ACHN (cell line): ENCODE measurements around the gene FOXO6.

Source experiments
- DNase-seq: peaks from one replicate; pipeline ENCODE4 v3.0.0-alpha.2; 2015
- in situ Hi-C: cut with HindIII; loops from 2 replicates; pipeline ENCODE4 v1.10.0; 2017; ENCODE audit warnings: low sequenced_read_pairs, low pct_ligation_motif_present, low pct_unique_long_range_greater_than_20kb

Gene FOXO6

DNA sequence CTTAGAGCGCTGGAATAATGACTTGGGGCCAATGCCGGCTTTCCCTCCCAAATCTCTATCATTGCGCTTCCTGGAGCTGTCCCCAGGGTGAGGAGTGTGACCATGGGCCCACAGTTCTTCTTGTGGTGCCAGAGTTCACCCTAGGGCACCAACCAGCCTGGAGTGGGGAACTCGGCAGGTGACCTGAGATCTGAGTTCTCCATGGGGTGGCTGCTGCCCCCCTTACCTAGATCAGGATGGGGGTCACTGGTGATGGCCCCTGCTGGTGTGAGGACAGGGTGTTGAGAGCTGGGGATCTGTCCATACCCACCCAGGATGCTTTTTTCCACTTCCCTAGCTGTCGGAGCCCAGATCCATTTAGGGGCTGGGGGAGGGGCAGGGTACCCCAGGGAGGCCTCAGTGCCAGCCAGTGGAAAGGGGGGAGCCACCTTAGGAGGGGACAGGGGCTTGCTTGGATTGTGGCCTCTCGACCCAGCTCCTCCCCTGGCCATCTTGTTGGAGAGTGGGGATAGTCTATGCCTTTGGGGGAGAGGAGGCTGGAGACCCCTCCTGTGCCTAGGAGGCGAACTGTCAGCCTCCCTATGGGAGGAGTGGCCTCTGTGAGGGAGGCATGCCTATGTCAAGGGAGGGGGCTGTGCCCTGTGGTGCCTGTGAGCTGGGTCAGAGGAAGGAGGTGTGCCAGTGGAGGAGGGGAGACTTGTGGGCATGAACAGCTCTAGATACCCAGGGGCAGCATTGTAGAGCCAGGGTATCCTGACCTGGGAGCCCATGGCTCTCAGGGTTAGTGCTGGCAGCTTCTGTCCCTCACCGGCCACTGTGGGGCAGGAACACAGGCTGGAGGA, 1.7 kb downstream of the FOXO6 start:
- in situ Hi-C loops = no loop called here
- no peak for DNase-seq

DNA sequence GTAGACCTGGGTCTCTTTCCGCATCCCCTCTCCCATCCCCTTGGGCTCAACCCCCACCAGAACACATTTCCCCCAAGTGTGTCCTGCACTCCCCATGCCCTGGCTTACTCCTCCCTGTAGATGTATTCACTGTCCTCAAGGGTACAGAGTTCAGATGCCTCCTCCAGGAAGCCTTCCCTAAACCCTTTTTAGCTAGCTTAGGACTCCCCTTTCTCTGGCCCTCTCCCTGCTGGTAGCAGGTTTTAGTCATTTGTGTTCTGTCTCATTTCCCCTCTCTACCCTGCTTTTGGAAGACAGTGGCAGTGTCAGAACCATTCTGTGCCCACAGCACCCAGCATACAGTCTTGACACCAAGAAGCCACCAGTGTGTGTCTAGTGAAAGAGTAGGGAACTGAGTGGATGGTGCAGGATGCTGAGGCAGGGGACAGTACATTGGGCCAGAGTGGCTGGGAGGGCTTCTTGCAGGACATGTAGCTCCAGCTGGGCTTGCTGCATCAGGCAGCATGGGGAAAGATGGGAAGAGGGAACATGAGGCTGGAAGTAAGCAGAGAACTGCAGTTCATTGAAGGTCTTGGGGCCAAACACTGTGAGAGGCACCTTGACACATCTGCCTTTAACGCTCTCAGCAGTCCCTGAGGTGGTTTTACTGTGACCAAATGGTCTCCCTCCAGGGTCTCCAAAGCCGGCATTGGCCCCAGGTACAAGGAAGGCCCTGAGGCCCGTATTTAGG, 2.5 kb downstream of the FOXO6 start:
- in situ Hi-C loops = no loop called here

DNA sequence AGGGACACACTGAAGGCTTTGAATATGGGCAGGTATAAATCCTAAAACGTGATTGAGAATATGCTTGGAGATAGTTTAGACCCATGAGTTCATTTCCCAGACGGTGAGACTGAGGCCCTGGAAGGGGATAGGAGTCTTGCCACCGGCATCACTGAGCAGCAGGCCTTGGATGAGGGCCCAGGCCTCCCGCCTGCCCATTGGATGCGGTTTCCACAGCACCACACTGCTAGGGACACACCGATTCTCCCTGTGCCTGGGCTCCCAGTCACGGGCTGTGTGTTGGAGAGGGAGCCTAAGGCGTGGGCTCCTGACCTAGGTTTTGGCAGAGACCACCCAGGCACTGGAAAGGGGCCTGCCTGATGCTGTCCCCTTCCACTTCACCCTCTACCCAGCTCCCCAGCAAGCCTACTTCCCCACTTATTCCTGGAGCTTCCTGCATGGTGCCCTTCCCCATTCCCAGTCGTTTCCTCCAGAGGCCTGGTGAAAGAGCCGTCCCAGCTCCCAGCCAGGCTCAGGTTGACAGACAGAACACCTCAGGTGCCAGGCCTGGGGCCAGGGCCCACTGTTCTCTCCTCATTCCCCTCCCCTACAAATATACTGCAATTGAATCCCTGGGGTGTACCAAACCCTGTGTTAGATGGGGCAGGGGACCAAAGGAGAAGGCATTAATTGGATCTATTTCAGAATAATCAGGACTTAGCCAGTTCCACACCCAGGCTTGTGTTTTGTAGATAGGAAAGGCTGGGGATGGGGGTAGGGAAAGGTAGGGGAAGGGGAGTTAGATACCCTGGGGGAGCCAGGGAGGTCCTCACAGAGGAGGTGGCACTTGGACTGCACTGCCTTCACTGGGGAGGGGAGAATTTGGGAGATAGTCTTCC, 3.4 kb downstream of the FOXO6 start:
- DNase-seq = no peak
- in situ Hi-C loops = no loop called here

More for the DNA sequence above, 2.5 kb downstream of the FOXO6 start:
- no peak for DNase-seq

DNA sequence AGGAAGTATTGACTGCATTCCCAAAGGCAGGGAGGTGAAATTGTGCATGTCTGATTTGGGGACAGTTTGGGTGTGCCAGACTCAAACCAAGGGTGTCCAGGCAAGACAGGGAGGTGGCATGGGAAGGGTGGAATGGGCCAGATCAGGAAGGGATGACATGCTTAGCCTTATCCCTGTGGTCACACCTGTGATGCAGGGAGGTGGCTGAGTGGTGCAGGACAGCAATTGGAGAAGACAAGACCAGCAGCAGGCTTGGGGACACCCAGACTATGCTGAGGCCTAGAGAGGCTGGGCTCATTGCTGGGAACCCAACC, 4.0 kb downstream of the FOXO6 start:
- no peak for DNase-seq
- in situ Hi-C loops = no loop called here

DNA sequence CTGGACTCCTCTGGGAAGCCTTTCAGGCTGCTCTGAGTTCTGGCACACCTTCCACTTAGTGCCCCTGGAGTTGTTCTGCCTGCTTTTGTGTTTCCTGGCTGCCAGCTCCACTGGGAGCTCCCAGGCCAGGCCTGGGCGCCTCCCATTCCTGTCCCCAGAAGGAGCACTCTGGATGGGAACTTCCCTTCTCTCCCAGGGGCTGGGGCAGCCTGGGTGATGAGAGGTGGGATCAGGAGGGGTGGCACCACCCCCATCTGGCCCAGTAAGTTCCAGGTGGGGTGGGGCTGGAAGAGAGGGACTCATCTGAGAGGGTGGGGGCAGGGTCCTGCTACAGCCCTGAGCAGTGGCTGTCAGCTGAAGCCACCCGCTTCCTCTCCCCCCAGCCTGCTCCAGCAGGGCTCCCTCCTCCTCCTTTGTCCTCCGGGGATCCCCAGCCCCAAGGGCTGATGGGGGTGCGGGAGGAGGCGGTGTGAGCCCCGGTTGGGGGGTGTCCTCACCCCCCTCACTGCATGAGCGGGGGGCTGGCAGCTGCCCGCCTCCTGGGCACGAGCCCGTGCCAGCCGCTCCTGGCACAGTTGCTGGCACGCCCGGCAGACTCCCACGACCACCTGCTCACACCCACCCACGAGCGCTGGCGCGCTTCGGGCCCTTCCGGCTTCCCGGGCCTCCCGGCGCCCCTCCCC, 4.7 kb downstream of the FOXO6 start:
- in situ Hi-C loops = no loop called here
- DNase-seq = no peak

DNA sequence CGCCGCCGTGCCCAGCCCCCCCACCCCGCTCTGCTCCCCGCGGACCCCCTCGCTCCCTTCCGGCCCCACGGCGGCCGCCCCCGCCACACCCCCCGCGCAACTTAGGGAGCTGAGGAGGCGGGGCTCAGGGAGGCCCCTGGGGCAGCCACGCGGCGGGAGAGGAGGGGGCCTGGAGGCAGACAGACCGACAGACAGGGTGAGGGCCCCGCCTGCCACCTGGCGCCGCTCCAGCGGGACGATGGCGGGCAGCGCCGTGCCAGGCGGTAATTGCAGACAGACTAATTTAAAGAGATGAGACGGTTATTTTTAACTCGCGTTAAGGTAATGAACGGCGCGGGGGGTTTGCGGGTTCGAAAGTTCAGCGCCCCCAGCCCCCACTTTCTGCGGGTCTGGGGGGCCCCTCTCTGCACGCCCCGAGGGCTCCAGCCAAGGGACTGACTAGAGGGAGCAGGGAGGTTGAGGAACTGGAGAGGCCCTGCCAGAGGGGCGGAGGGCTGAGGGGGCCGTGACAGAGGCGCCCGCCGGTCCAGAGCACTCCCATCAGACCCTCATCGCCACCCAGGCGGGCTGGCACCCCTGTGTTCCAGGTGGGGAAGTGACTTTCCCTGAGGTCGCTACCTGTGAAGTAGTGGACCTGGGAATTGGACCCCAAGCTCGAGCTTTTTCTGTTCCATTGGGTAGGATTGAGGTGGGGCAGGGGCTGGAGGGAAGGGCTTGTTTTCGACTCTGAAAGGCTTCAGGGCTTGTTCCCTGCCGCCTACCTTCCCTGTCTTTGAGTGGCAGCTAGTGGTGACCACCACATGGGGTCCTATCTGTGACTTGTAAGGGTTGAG, 5.4 kb downstream of the FOXO6 start:
- no peak for DNase-seq
- in situ Hi-C loops = no loop called here

DNA sequence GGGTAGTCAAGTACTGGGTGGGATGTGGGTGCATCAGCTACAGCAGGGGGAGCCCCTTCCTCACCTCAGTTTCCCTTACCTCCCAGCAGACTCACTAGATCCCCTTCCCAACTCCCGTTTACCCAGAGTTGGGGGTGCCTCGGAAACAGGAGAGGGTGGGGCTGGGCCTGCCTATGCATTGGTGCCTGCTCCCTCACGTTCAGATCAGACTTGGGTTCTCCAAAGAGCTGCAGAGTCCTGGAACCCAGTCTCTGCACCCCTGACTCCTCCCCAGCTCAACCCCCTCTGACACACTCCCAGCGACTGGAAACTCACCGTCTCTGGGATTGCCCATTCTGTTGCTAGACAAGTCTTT, 6.0 kb downstream of the FOXO6 start:
- in situ Hi-C loops = no loop called here
- DNase-seq = no peak

DNA sequence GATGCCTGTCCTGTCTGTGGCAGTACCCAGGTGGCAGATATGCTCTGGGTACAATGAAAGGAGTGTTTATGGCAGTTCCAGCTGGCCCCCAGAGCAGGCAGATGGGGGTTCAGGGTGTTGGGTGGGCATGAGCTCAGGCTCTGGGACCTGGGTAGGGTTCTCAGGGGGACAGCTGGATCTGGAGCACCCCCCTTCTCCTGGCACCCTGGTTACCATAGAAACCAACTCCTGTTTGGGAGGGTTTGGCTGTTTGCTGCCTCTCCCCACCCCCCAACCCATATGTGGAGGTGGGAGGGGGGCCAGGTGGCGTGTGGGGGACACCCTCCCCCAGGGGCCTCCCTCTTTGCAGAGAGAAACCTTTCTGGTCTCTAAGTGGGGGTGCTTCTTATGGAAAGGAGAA, 7.1 kb downstream of the FOXO6 start:
- DNase-seq = no peak
- in situ Hi-C loops = no loop called here

DNA sequence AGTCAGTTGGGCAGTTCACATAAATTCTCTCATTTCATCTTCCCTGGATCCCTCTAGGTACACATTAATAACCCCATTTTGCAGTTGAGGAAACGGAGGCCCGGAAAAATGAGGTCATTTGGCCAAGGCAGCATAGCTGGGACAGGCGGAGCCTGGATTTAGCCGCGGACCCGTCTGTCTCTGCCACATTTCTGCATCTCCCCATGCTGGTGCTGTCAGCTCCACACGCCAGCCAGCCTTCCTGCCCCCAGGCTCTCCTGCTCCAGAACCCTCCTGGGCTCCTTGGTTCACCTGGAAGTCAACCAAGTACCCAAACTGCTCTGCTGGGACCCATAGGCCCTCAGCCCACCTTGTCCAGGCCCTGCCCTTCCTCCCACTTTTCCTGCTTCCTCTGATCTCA, 7.6 kb downstream of the FOXO6 start:
- in situ Hi-C loops = no loop called here
- no peak for DNase-seq

DNA sequence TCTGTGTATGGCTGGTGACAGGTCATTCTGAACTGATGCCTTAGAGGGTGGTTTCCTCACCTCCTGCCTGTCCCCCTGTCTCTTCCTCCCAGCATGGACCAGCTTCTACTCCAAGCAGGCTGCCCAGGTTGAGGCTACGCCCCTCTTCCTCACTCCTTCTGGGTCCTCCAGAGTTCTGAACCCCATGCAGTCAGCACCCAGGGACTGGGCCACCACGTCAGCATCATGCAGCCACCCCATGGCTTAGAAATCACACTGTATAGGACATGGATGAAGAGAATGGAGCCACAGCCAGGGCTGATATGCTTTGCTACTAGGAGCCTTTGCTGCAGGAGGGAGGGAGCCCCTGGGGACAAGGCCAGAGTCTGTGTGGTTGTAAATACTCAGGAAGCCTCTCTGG, 8.3 kb downstream of the FOXO6 start:
- in situ Hi-C loops = no loop called here
- no peak for DNase-seq

DNA sequence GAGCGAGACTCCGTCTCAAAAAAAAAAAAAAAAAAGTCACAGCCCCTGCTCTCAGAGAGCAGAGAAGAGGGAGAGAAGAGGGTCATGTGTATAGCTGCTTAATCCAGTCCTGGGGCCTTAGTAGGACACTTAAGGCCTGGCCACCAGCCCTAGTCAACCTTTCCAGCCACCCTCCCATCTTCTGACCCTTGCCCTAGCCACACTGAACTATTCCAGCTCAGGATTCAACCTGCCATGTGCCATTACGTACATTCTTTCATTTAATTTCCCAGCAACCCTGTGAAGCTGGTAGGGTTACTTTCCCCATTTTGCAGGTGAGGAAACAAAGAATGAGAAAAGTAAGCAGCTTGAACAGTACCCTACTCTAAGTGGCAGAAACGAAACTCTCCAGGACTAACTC, 9.0 kb downstream of the FOXO6 start:
- DNase-seq = no peak
- in situ Hi-C loops = no loop called here

DNA sequence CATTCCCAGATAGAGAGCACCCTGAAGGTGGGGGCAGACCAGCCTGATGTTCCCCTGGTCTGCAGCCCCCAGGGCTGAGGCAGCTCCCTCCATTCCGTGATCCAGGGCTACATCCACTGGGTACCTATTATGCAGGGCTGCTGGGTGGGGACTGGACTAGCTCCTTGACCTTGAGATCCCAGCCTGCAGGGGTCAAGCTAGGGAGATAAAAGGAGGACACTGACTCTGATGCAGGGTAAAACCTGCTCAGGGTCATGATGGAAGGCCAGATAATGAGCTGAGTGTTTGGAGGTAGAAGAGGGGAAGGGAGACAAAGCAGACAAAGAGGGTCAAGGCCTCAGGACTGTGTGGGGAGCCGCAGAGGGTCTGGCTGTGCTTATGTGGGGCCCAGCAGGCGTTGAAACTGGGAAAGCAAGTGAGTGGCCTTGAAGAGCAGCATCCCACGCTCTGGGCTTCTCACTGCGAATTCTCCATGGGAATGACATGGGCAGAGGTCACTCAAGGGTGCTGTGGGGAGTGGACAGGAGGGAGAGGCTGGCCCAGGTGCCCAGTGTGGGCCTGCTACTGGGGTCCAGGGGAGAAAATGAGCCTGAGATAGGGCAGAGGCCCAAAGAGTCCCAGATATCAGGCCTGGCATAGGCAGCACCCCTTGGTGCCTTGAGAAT, 9.7 kb downstream of the FOXO6 start:
- in situ Hi-C loops = no loop called here
- no peak for DNase-seq

DNA sequence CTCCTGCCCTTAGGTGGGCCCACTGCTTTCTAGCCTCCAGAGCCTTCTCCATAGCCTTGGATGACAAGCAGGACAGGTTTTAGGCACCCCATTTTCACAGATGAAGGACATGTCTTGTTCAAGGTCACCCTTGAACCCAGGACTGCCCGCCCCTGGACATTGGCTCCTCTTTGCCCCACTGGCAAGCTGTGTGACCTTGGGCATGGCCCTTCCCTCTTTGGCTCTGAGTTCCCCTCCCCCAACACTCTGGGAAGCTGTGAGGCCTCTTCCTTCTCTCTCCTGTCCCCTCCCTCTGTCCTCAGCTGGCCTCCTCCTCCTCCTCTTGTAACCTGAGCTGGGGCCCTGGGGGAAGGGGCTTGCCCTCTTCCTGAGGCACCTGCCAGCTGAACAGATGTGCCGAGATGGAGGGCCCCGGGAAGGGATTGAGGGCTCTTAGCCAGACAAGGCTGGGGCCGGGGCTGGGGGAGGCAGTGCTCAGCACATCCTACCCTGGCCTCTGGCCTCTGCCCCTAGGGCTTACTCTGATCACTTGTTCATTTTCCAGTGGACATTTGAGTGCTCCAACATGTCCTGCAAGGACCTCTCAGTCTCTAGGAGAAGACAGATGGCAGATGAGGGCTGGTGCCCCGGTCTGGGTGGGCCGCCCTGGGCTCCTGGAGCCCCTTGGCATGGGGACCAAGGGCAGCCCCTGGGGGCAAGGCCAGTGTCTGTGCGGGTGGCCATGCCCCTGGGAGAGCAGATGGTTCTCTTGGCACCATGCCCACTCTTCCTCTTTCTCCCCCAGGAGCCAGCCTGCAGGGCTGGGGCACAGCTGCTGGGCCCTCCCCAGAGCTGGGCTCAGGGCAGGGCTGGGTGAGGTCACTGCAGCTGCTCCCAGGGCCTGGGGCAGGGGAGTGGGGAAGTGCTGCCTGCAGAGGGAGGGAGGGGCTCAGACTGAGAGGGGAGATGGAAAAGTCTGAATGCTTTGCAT, 10.7 kb downstream of the FOXO6 start:
- in situ Hi-C loops = no loop called here
- DNase-seq = no peak

DNA sequence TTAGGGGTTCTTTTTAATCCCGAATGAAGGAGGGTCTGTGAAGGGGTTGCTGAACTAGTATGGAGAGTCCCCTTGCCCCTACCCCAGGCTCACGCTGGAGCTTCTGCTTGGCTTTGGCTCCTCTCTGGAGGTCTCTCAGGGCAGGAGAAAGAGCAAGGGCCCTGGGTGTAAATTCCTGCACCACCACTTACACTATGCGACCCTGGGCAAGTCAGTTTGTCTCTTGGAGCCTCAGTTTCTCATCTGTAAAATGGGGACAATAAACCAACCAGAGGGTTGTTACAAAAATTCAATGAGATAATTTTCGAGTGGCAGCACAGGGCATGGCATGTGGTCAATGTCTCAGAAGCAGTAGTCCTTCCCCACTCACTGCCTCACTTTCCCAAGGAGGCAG, 11.4 kb downstream of the FOXO6 start:
- in situ Hi-C loops = no loop called here
- DNase-seq = no peak

DNA sequence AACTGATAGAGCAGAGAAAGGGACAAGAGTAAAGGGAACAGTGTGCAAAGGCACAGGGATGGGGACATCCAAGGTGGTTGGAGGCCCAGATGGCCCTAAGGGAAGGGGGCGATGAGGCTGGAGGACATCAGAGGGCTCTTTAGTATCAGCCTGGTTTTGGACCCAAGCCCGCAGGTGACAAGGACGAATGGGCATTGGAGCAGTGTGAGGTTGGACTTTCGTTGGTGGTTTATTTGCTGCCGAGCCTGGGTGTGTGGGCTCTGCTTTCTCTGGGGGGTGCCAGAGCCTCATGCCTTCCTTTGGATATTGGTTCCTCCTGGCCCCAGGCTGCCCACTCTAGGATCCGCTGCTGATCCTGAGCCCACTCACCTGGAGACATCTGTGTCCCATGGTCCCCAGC, 12.1 kb downstream of the FOXO6 start:
- DNase-seq = no peak
- in situ Hi-C loops = no loop called here

DNA sequence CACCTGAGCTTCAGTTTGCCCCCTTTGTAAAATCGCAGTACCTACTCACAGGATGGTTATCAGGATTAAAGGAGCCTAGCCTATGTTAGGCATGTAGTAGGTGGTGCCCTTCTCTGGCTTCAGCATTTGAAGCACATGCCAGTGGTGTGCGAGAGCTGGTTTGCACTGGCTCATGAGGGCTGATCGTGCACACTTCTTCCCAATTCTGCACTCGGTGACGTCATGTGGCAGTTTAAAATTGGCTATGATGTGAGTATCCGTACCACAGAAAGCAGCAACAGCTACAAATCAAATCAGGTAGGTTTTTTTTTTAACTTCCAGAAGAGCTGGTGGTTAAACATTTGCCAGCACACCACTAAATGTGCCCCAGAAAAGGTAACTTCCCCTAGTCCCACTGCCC, 13.5 kb downstream of the FOXO6 start:
- no peak for DNase-seq
- in situ Hi-C loops = no loop called here

DNA sequence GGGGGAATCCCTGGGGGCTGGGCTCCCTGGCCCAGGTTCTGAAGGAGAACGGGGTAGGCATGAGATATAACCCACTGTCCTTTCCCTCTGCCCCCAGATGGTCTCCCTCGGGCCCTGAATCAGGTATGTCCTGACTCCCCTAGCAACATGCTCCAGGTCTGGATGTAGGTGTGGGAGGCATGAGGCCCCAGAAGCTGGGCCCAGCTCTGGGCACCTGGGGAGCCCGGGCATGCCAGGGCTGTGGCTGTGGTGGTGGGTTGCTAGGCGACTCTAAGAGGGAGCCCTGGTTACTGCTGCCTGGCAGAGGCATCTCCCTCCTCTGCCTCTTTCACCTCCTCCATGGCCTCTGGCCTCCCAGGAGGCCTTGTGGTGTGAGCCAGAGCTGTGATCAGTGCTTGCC, 16.2 kb downstream of the FOXO6 start:
- DNase-seq = no peak
- in situ Hi-C loops = no loop called here
